Mesenchymal stem cell (in vitro differentiated cells and primary cell): Measurements from ENCODE around the gene SRGAP3.

Experiments used
- DNase-seq: peaks from one replicate; pipeline ENCODE4 v3.0.0-alpha.2; 2013
- H2AFZ ChIP-seq: one replicate; pipeline ENCODE4 v1.6.1; 2013; ENCODE audit warnings: low read depth, mild to moderate bottlenecking, control low read depth, inconsistent platforms, low read length, moderate library complexity
- H2AK5ac ChIP-seq: 2 replicates; pipeline ENCODE4 v1.6.1; 2013; ENCODE audit warnings: low read length, moderate library complexity, mild to moderate bottlenecking, inconsistent platforms; ENCODE audit not compliant: severe bottlenecking
- H2BK120ac ChIP-seq: one replicate; pipeline ENCODE4 v1.6.1; 2013; ENCODE audit warnings: low read depth, mild to moderate bottlenecking, inconsistent platforms, low read length, moderate library complexity
- H2BK12ac ChIP-seq, 2 experiments: one replicate each; pipeline ENCODE4 v1.6.1; 2013; ENCODE audit warnings: inconsistent platforms in 2 of 2, low read length in 2 of 2, mild to moderate bottlenecking in 2 of 2, moderate library complexity in 2 of 2, control low read depth in 1 of 2
- H2BK15ac ChIP-seq: one replicate; pipeline ENCODE4 v1.6.1; 2013; ENCODE audit warnings: mild to moderate bottlenecking, low read depth, inconsistent platforms; ENCODE audit not compliant: poor library complexity, severe bottlenecking
- H2BK5ac ChIP-seq: 2 replicates; pipeline ENCODE4 v1.6.1; 2013; ENCODE audit warnings: low read depth, mild to moderate bottlenecking, low read length, control low read depth, inconsistent platforms; ENCODE audit not compliant: poor library complexity, severe bottlenecking
- H3K14ac ChIP-seq, 2 experiments: one replicate each; pipeline ENCODE4 v1.6.1; 2013; ENCODE audit warnings: inconsistent platforms in 2 of 2, low read length in 2 of 2, control low read depth in 1 of 2, mild to moderate bottlenecking in 1 of 2, moderate library complexity in 1 of 2
- H3K18ac ChIP-seq, 2 experiments: one replicate each; pipeline ENCODE4 v1.6.1; 2013; ENCODE audit warnings: inconsistent platforms in 2 of 2, low read length in 2 of 2, control low read depth in 1 of 2, low read depth in 1 of 2, mild to moderate bottlenecking in 1 of 2
- H3K23ac ChIP-seq, 2 experiments: one replicate each; pipeline ENCODE4 v1.6.1; 2013; ENCODE audit warnings: inconsistent platforms in 2 of 2, low read length in 2 of 2, mild to moderate bottlenecking in 2 of 2, moderate library complexity in 2 of 2, control low read depth in 1 of 2
- H3K27ac ChIP-seq: 2 replicates; pipeline ENCODE4 v1.5.1; 2013; ENCODE audit warnings: mild to moderate bottlenecking, moderate library complexity, low read length, control low read depth, inconsistent platforms; ENCODE audit not compliant: poor library complexity, severe bottlenecking
- H3K27me3 ChIP-seq, 2 experiments: 2 replicates each; pipeline versions ENCODE4 v1.6.1 to v1.7.0; 2013; ENCODE audit warnings: low read length in 2 of 2, mild to moderate bottlenecking in 2 of 2, moderate library complexity in 2 of 2, control low read depth in 1 of 2, inconsistent platforms in 1 of 2; ENCODE audit not compliant: control insufficient read depth in 1 of 2, insufficient read depth in 1 of 2
- H3K36me3 ChIP-seq, 2 experiments: 2 replicates each; pipeline versions ENCODE4 v1.6.1 to v1.7.0; 2013; ENCODE audit warnings: low read length in 2 of 2, control low read depth in 1 of 2, inconsistent platforms in 1 of 2, low read depth in 1 of 2, mild to moderate bottlenecking in 1 of 2; ENCODE audit not compliant: insufficient read depth in 2 of 2, control insufficient read depth in 1 of 2
- H3K4ac ChIP-seq, 2 experiments: one replicate each; pipeline ENCODE4 v1.6.1; 2013; ENCODE audit warnings: inconsistent platforms in 2 of 2, low read length in 2 of 2, mild to moderate bottlenecking in 2 of 2, moderate library complexity in 2 of 2, control low read depth in 1 of 2, low read depth in 1 of 2
- H3K4me1 ChIP-seq: 2 replicates; pipeline ENCODE4 v1.6.1; 2013; ENCODE audit warnings: low read depth, low read length, control low read depth; ENCODE audit not compliant: control insufficient read depth, insufficient read depth
- H3K4me2 ChIP-seq: 2 replicates; pipeline ENCODE4 v1.6.1; 2013; ENCODE audit warnings: low read length, mild to moderate bottlenecking, inconsistent platforms; ENCODE audit not compliant: poor library complexity, severe bottlenecking
- H3K4me3 ChIP-seq, 2 experiments: 2 replicates each; pipeline versions ENCODE4 v1.5.1 to v1.7.0; 2013; ENCODE audit warnings: low read length in 2 of 2, mild to moderate bottlenecking in 2 of 2, control low read depth in 1 of 2, low read depth in 1 of 2; ENCODE audit not compliant: insufficient read depth in 1 of 2
- H3K79me1 ChIP-seq: replicated peaks from 2 replicates; pipeline ENCODE4 v1.6.1; 2013; ENCODE audit warnings: mild to moderate bottlenecking, control low read depth, low read length, inconsistent platforms; ENCODE audit not compliant: poor library complexity, severe bottlenecking
- H3K9ac ChIP-seq: 2 replicates; pipeline ENCODE4 v1.7.0; 2013; ENCODE audit warnings: mild to moderate bottlenecking, low read length, moderate library complexity
- H3K9me3 ChIP-seq: 2 replicates; pipeline ENCODE4 v1.7.0; 2013; ENCODE audit warnings: mild to moderate bottlenecking, low read length; ENCODE audit not compliant: control insufficient read depth
- H4K8ac ChIP-seq: one replicate; pipeline ENCODE4 v1.6.1; 2013; ENCODE audit warnings: inconsistent platforms, mild to moderate bottlenecking, low read length, moderate library complexity
- H4K91ac ChIP-seq: one replicate; pipeline ENCODE4 v1.6.1; 2013; ENCODE audit warnings: mild to moderate bottlenecking, low read length, inconsistent platforms
- WGBS: methylation state at CpG from one replicate; pipeline ENCODE4 v1.1.7; 2013; ENCODE audit warnings: mixed read lengths; 5-methylcytosine and 5-hydroxymethylcytosine counted together

Gene SRGAP3

GRCh38 chr3:9122732-9123364 lies 126.6 kb downstream of the SRGAP3 start:
- Histone ChIP-seq H2BK15ac (no peak overlapping the region), H3K23ac (no peak overlapping the region), H3K4me1 (no peaks in the 10 kb centered on the region), H4K91ac (no peak overlapping the region), H2BK5ac (no peak overlapping the region), H3K4ac (no peak overlapping the region), H3K79me1 (no peaks in the 10 kb centered on the region), H2AK5ac (no peak overlapping the region), H2BK120ac (no peak overlapping the region), H3K27ac (no peak overlapping the region), H3K36me3 (peaks cover 0 to 32% of the 10 kb centered on the region in 2 experiments), H2BK12ac (no peak overlapping the region), H2AFZ (no peak overlapping the region), H3K14ac (no peak overlapping the region), H3K9me3 (no peaks in the 10 kb centered on the region), H3K4me2 (no peak overlapping the region), H3K4me3 (no peak overlapping the region), H3K27me3 (peaks cover 0 to 20% of the 10 kb centered on the region in 2 experiments), H3K18ac (no peak overlapping the region), H3K9ac (no peak overlapping the region), H4K8ac (no peak overlapping the region)
- WGBS: 79% methylated on average over 5 of the region's 7 CpGs
- DNase-seq: no peak

GRCh38 chr3:9121366-9122001 lies 128.0 kb downstream of the SRGAP3 start:
- H3K9ac ChIP-seq: no peak overlapping the region
- WGBS: 73% methylated on average over 8 of the region's 11 CpGs
- H2AK5ac ChIP-seq: no peak overlapping the region
- no peak for DNase-seq
- H3K4me2 ChIP-seq: no peak overlapping the region
- no peaks in the 10 kb centered on the region for H3K9me3 ChIP-seq
- H3K79me1 ChIP-seq: no peaks in the 10 kb centered on the region
- H3K36me3 ChIP-seq: peaks cover 0 to 34% of the 10 kb centered on the region in 2 experiments
- no peak overlapping the region for H3K4ac ChIP-seq
- H3K4me1 ChIP-seq: no peaks in the 10 kb centered on the region
- H4K91ac ChIP-seq: no peak overlapping the region
- no peak overlapping the region for H2BK120ac ChIP-seq
- H3K27me3 ChIP-seq: peaks cover 0 to 24% of the 10 kb centered on the region in 2 experiments
- H3K27ac ChIP-seq: no peak overlapping the region
- H2AFZ ChIP-seq: no peak overlapping the region
- H2BK5ac ChIP-seq: no peak overlapping the region
- H2BK12ac ChIP-seq: no peak overlapping the region
- no peak overlapping the region for H3K14ac ChIP-seq
- no peak overlapping the region for H3K18ac ChIP-seq
- H2BK15ac ChIP-seq: no peak overlapping the region
- H3K23ac ChIP-seq: no peak overlapping the region
- no peak overlapping the region for H4K8ac ChIP-seq
- no peak overlapping the region for H3K4me3 ChIP-seq

GRCh38 chr3:9119331-9119730 lies 130.1 kb downstream of the SRGAP3 start:
- Histone ChIP-seq H2BK120ac (no peak overlapping the region), H3K9me3 (no peaks in the 10 kb centered on the region), H4K8ac (no peak overlapping the region), H3K36me3 (peaks cover 0 to 36% of the 10 kb centered on the region in 2 experiments), H3K18ac (no peak overlapping the region), H3K9ac (no peak overlapping the region), H3K4me3 (no peak overlapping the region), H3K27me3 (peaks cover 0 to 20% of the 10 kb centered on the region in 2 experiments), H3K14ac (no peak overlapping the region), H3K4me1 (no peaks in the 10 kb centered on the region), H3K4me2 (no peak overlapping the region), H4K91ac (no peak overlapping the region), H2AFZ (no peak overlapping the region), H2BK5ac (no peak overlapping the region), H3K4ac (no peak overlapping the region), H3K27ac (no peak overlapping the region), H2AK5ac (no peak overlapping the region), H2BK12ac (no peak overlapping the region), H3K23ac (no peak overlapping the region), H3K79me1 (no peaks in the 10 kb centered on the region), H2BK15ac (peak overlapping the region; percentile 57)
- DNase-seq: no peak
- WGBS: 78% methylated on average over 4 of the region's 4 CpGs

- H3K18ac ChIP-seq: no peak overlapping the region
- no peak overlapping the region for H2BK120ac ChIP-seq
- no peak overlapping the region for H2BK5ac ChIP-seq
- H4K8ac ChIP-seq: no peak overlapping the region
- no peak overlapping the region for H2AK5ac ChIP-seq
- H3K9me3 ChIP-seq: no peaks in the 10 kb centered on the region
- H3K4me2 ChIP-seq: no peak overlapping the region
- H2BK12ac ChIP-seq: no peak overlapping the region
- no peaks in the 10 kb centered on the region for H3K79me1 ChIP-seq
- peaks cover 0 to 36% of the 10 kb centered on the region in 2 experiments for H3K36me3 ChIP-seq
- WGBS: 83% methylated on average over 1 of the region's 2 CpGs
- H2BK15ac ChIP-seq: no peak overlapping the region
- no peak overlapping the region for H3K14ac ChIP-seq
- H2AFZ ChIP-seq: no peak overlapping the region
- no peak overlapping the region for H3K4ac ChIP-seq
- H3K27ac ChIP-seq: no peak overlapping the region
- no peak overlapping the region for H3K4me3 ChIP-seq
- H3K9ac ChIP-seq: no peak overlapping the region
- H4K91ac ChIP-seq: no peak overlapping the region
- H3K27me3 ChIP-seq: peaks cover 0 to 17% of the 10 kb centered on the region in 2 experiments
- no peaks in the 10 kb centered on the region for H3K4me1 ChIP-seq
- H3K23ac ChIP-seq: no peak overlapping the region
- no peak for DNase-seq
These were observed 131.2 kb downstream of the SRGAP3 start for GRCh38 chr3:9118222-9118621.
